Choroid plexus epithelial cell (primary cell): ENCODE results near the gene ZNF79.

Experiments
- DNase-seq: peaks from one replicate; pipeline ENCODE4 v3.0.0-alpha.2; 2010; ENCODE audit warnings: low read depth
- H3K4me3 ChIP-seq: 2 replicates; pipeline ENCODE4 v1.5.1; 2011; ENCODE audit warnings: low read depth, mild to moderate bottlenecking, control low read depth, low read length, moderate library complexity
- CTCF ChIP-seq: conservative IDR thresholded peaks from 2 replicates; pipeline ENCODE4 v1.5.1; 2011; ENCODE audit warnings: low read depth, mild to moderate bottlenecking, control low read depth, inconsistent platforms, low read length, moderate library complexity

The ZNF79 gene

GRCh38 chr9:127494304-127494702, 70.1 kb downstream of the ZNF79 start:
- H3K4me3 ChIP-seq: no peak overlapping the region
- TF ChIP-seq CTCF: no peak
- DNase-seq: no peak
